IPS-20b (cell line): Measurements from ENCODE around the gene QSOX2.

Experiments used
- H3K27ac ChIP-seq: one replicate; pipeline ENCODE4 v1.5.1; 2013; ENCODE audit warnings: low read length
- H3K27me3 ChIP-seq: 2 replicates; pipeline ENCODE4 v1.6.1; 2013; ENCODE audit warnings: mild to moderate bottlenecking, low read length, inconsistent platforms; ENCODE audit not compliant: insufficient read depth
- H3K36me3 ChIP-seq: 2 replicates; pipeline ENCODE4 v1.6.1; 2013; ENCODE audit warnings: low read depth, mild to moderate bottlenecking, inconsistent platforms, low read length, moderate library complexity; ENCODE audit not compliant: insufficient read depth
- H3K4me1 ChIP-seq: 2 replicates; pipeline ENCODE4 v1.6.1; 2013; ENCODE audit warnings: mild to moderate bottlenecking, control low read depth, inconsistent platforms, low read length, moderate library complexity; ENCODE audit not compliant: insufficient read depth
- H3K4me3 ChIP-seq: 2 replicates; pipeline ENCODE4 v1.5.1; 2013; ENCODE audit warnings: mild to moderate bottlenecking, low read length, inconsistent platforms
- H3K9ac ChIP-seq: 2 replicates; pipeline ENCODE4 v1.6.1; 2013; ENCODE audit warnings: low read depth, mild to moderate bottlenecking, inconsistent platforms, low read length, moderate library complexity
- H3K9me3 ChIP-seq: 2 replicates; pipeline ENCODE4 v1.6.1; 2013; ENCODE audit warnings: mild to moderate bottlenecking, low read depth, low read length, inconsistent platforms; ENCODE audit not compliant: insufficient read depth

QSOX2 gene

GRCh38 chr9:136245219-136246150 is at the start of gene QSOX2:
Gene QSOX2, minus strand, starts transcription at chr9:136245812. Its CDS starts 9 bp downstream, at chr9:136245803.
- Histone ChIP-seq H3K4me3 (peak within 1 kb of the TSS; percentile 94), H3K36me3 (no peaks in the 10 kb centered on the region), H3K9me3 (no peaks in the 10 kb centered on the region), H3K9ac (peak within 1 kb of the TSS; percentile 83), H3K4me1 (peaks cover 18% of the 10 kb centered on the region), H3K27me3 (peaks cover 10% of the 10 kb centered on the region; the same call in 1 of the 2 replicates), H3K27ac (no peak within 1 kb of the TSS)

GRCh38 chr9:136295055-136295454 is 49.4 kb upstream of the QSOX2 start:
- H3K9me3 ChIP-seq = peaks cover 6% of the 10 kb centered on the region; the same call in 1 of the 2 replicates
- H3K27ac ChIP-seq = no peak overlapping the region
- H3K36me3 ChIP-seq = no peaks in the 10 kb centered on the region
- H3K27me3 ChIP-seq = no peaks in the 10 kb centered on the region
- no peaks in the 10 kb centered on the region for H3K4me1 ChIP-seq
- H3K4me3 ChIP-seq = no peak overlapping the region
- H3K9ac ChIP-seq = no peak overlapping the region

GRCh38 chr9:136294437-136294836 is 48.8 kb upstream of the QSOX2 start:
- H3K4me1 ChIP-seq = no peaks in the 10 kb centered on the region
- no peak overlapping the region for H3K4me3 ChIP-seq
- no peak overlapping the region for H3K9ac ChIP-seq
- H3K9me3 ChIP-seq = peaks cover 6% of the 10 kb centered on the region; the same call in 1 of the 2 replicates
- H3K27ac ChIP-seq = no peak overlapping the region
- no peaks in the 10 kb centered on the region for H3K36me3 ChIP-seq
- H3K27me3 ChIP-seq = no peaks in the 10 kb centered on the region

GRCh38 chr9:136293476-136294077 is 48.0 kb upstream of the QSOX2 start:
- Histone ChIP-seq H3K9ac (no peak overlapping the region), H3K36me3 (no peaks in the 10 kb centered on the region), H3K27me3 (no peaks in the 10 kb centered on the region), H3K9me3 (peaks cover 6% of the 10 kb centered on the region; the same call in 1 of the 2 replicates), H3K4me1 (no peaks in the 10 kb centered on the region), H3K27ac (no peak overlapping the region), H3K4me3 (no peak overlapping the region)

- Histone ChIP-seq H3K4me3 (no peak overlapping the region), H3K27me3 (no peaks in the 10 kb centered on the region)
These were observed 47.2 kb upstream of the QSOX2 start for GRCh38 chr9:136292591-136293448.

GRCh38 chr9:136292026-136292538 is 46.5 kb upstream of the QSOX2 start:
- Histone ChIP-seq H3K4me3 (no peak overlapping the region), H3K9ac (no peak overlapping the region), H3K27ac (no peak overlapping the region), H3K9me3 (peaks cover 6% of the 10 kb centered on the region; the same call in 1 of the 2 replicates), H3K36me3 (no peaks in the 10 kb centered on the region), H3K27me3 (no peaks in the 10 kb centered on the region), H3K4me1 (no peaks in the 10 kb centered on the region)

More at GRCh38 chr9:136292591-136293448, 47.2 kb upstream of the QSOX2 start:
- no peak overlapping the region for H3K27ac ChIP-seq
- H3K9ac ChIP-seq = no peak overlapping the region
- peaks cover 6% of the 10 kb centered on the region; the same call in 1 of the 2 replicates for H3K9me3 ChIP-seq
- H3K4me1 ChIP-seq = no peaks in the 10 kb centered on the region
- H3K36me3 ChIP-seq = no peaks in the 10 kb centered on the region

- H3K36me3 ChIP-seq = no peaks in the 10 kb centered on the region
- H3K9me3 ChIP-seq = peaks cover 6% of the 10 kb centered on the region; the same call in 1 of the 2 replicates
- H3K9ac ChIP-seq = no peak overlapping the region
- no peaks in the 10 kb centered on the region for H3K27me3 ChIP-seq
- H3K4me1 ChIP-seq = no peaks in the 10 kb centered on the region
- H3K27ac ChIP-seq = no peak overlapping the region
- no peak overlapping the region for H3K4me3 ChIP-seq
These were observed 45.9 kb upstream of the QSOX2 start for GRCh38 chr9:136291306-136292025.

GRCh38 chr9:136290508-136291000 is 44.9 kb upstream of the QSOX2 start:
- no peak overlapping the region for H3K9ac ChIP-seq
- H3K4me1 ChIP-seq = no peaks in the 10 kb centered on the region
- no peaks in the 10 kb centered on the region for H3K27me3 ChIP-seq
- H3K9me3 ChIP-seq = peaks cover 6% of the 10 kb centered on the region; the same call in 1 of the 2 replicates
- no peak overlapping the region for H3K4me3 ChIP-seq
- no peaks in the 10 kb centered on the region for H3K36me3 ChIP-seq
- H3K27ac ChIP-seq = no peak overlapping the region

- Histone ChIP-seq H3K36me3 (no peaks in the 10 kb centered on the region), H3K4me3 (no peak overlapping the region), H3K27ac (no peak overlapping the region), H3K9me3 (peaks cover 6% of the 10 kb centered on the region; the same call in 1 of the 2 replicates), H3K9ac (no peak overlapping the region), H3K4me1 (no peaks in the 10 kb centered on the region), H3K27me3 (no peaks in the 10 kb centered on the region)
These were observed 44.3 kb upstream of the QSOX2 start for GRCh38 chr9:136289651-136290507.
